Smooth muscle cell (in vitro differentiated cells): ENCODE data around the gene PARP9. TPM values are rescaled to one million over a fixed set of nuclear protein-coding genes. Genes with fewer than 3 reads are reported as not detected.

Experiments used
- DNase-seq: peaks from one replicate; lab custom pipeline; 2025; ENCODE audit not compliant: unreplicated experiment; lab: John Stamatoyannopoulos, UW
- H2AFZ ChIP-seq: fragments of 200-600 bp; sonication (generic); 2 replicates; pipeline ENCODE4 v1.6.0; 2016; ENCODE audit warnings: antibody characterized with exemption, low read depth, mild to moderate bottlenecking
- H3F3A ChIP-seq: fragments of 200-600 bp; sonication (generic); 2 replicates; pipeline ENCODE4 v1.6.0; 2017; ENCODE audit warnings: antibody characterized with exemption, low read depth
- H3K27ac ChIP-seq: fragments of 200-600 bp; sonication (generic); 2 replicates; pipeline ENCODE4 v1.5.1; 2016; ENCODE audit warnings: low read depth, mild to moderate bottlenecking
- H3K27me3 ChIP-seq: fragments of 200-600 bp; sonication (generic); 2 replicates; pipeline ENCODE4 v1.6.1; 2016; ENCODE audit warnings: low read depth, mild to moderate bottlenecking
- H3K36me3 ChIP-seq: fragments of 200-600 bp; sonication (generic); 2 replicates; pipeline ENCODE4 v1.5.1; 2016; ENCODE audit warnings: low read depth
- H3K4me1 ChIP-seq: fragments of 200-600 bp; sonication (generic); 2 replicates; pipeline ENCODE4 v1.5.1; 2016; ENCODE audit warnings: low read depth
- H3K4me2 ChIP-seq: fragments of 200-600 bp; sonication (generic); 2 replicates; pipeline ENCODE4 v1.6.0; 2016; ENCODE audit warnings: mild to moderate bottlenecking
- H3K4me3 ChIP-seq: fragments of 200-600 bp; sonication (generic); 2 replicates; pipeline ENCODE4 v1.5.1; 2016; ENCODE audit warnings: mild to moderate bottlenecking
- H3K79me2 ChIP-seq: fragments of 200-600 bp; sonication (generic); 2 replicates; pipeline ENCODE4 v1.6.0; 2016; ENCODE audit warnings: low read depth, mild to moderate bottlenecking
- H3K9ac ChIP-seq: fragments of 200-600 bp; sonication (generic); 2 replicates; pipeline ENCODE4 v1.6.0; 2016; ENCODE audit warnings: low read depth
- H3K9me3 ChIP-seq: fragments of 200-600 bp; sonication (generic); replicated peaks from 2 replicates; pipeline ENCODE4 v1.5.1; 2016; ENCODE audit warnings: low read depth
- H4K20me1 ChIP-seq: fragments of 200-600 bp; sonication (generic); 2 replicates; pipeline ENCODE4 v1.6.0; 2016; ENCODE audit warnings: low read depth
- WGBS: methylation state at CpG from one replicate; pipeline ENCODE4 v1.1.7; 2016; ENCODE audit warnings: low lambda C conversion rate; 5-methylcytosine and 5-hydroxymethylcytosine counted together
- polyA plus RNA-seq: library from polyadenylated mRNA; unstranded; fragments of >200 nt; fragmentation: Nextera tagmentation; extraction: Ambion mirVana; gene quantifications from 2 replicates; pipeline ENCODE4 v1.2.1, GENCODE V29; 2016
- total RNA-seq: library from RNA; depleted of rRNA; stranded (reverse); fragments of >200 nt; gene quantifications from 2 replicates; pipeline ENCODE4 v1.2.3, GENCODE V29; 2014
- TF ChIP-seq, protein P1 (sequence below): fragments of 200-600 bp; sonication (generic); IDR thresholded peaks from 2 replicates; pipeline ENCODE4 v1.5.1; 2017; ENCODE audit warnings: borderline replicate concordance, mild to moderate bottlenecking, antibody characterized with exemption; ENCODE audit not compliant: insufficient read depth, poor library complexity, severe bottlenecking

PARP9 gene
- total and polyA plus RNA-seq, 2 experiments from 2014 or later = 3.8 to 5.1 TPM

GRCh38 chr3:122608916-122609315 lies 44.8 kb upstream of the PARP9 start:
- Histone ChIP-seq H3K4me3 (no peak overlapping the region), H3F3A (no peaks in the 10 kb centered on the region), H3K27me3 (no peaks in the 10 kb centered on the region), H3K4me1 (no peaks in the 10 kb centered on the region), H3K79me2 (no peaks in the 10 kb centered on the region), H3K9me3 (no peaks in the 10 kb centered on the region), H3K4me2 (no peak overlapping the region), H3K9ac (no peak overlapping the region), H3K36me3 (no peaks in the 10 kb centered on the region), H4K20me1 (no peaks in the 10 kb centered on the region), H3K27ac (no peak overlapping the region), H2AFZ (no peak overlapping the region)
- 97% methylated on average over 1 of the region's 1 CpG for WGBS
- TF ChIP-seq, protein P1, sequence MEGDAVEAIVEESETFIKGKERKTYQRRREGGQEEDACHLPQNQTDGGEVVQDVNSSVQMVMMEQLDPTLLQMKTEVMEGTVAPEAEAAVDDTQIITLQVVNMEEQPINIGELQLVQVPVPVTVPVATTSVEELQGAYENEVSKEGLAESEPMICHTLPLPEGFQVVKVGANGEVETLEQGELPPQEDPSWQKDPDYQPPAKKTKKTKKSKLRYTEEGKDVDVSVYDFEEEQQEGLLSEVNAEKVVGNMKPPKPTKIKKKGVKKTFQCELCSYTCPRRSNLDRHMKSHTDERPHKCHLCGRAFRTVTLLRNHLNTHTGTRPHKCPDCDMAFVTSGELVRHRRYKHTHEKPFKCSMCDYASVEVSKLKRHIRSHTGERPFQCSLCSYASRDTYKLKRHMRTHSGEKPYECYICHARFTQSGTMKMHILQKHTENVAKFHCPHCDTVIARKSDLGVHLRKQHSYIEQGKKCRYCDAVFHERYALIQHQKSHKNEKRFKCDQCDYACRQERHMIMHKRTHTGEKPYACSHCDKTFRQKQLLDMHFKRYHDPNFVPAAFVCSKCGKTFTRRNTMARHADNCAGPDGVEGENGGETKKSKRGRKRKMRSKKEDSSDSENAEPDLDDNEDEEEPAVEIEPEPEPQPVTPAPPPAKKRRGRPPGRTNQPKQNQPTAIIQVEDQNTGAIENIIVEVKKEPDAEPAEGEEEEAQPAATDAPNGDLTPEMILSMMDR = no peak
- no peak for DNase-seq

- H2AFZ ChIP-seq = no peak overlapping the region
- TF ChIP-seq, protein P1 = no peak
- WGBS = 83% methylated on average over 4 of the region's 4 CpGs
Measured at GRCh38 chr3:122606330-122606729, 42.2 kb upstream of the PARP9 start.

GRCh38 chr3:122603056-122603455 lies 39.0 kb upstream of the PARP9 start:
- no peak overlapping the region for H3K27ac ChIP-seq
- H3F3A ChIP-seq = no peaks in the 10 kb centered on the region
- H3K9me3 ChIP-seq = no peaks in the 10 kb centered on the region
- no peak overlapping the region for H3K4me2 ChIP-seq
- no peaks in the 10 kb centered on the region for H3K36me3 ChIP-seq
- no peak for DNase-seq
- H4K20me1 ChIP-seq = no peaks in the 10 kb centered on the region
- TF ChIP-seq, protein P1 = no peak
- no peaks in the 10 kb centered on the region for H3K79me2 ChIP-seq
- no peaks in the 10 kb centered on the region for H3K4me1 ChIP-seq
- no peak overlapping the region for H3K4me3 ChIP-seq
- no peak overlapping the region for H2AFZ ChIP-seq
- WGBS = 85% methylated on average over 2 of the region's 2 CpGs
- H3K9ac ChIP-seq = no peak overlapping the region
- no peaks in the 10 kb centered on the region for H3K27me3 ChIP-seq

More at GRCh38 chr3:122606330-122606729, 42.2 kb upstream of the PARP9 start:
- H3K27ac ChIP-seq = no peak overlapping the region
- DNase-seq = no peak
- H3K9me3 ChIP-seq = no peaks in the 10 kb centered on the region
- no peak overlapping the region for H3K4me2 ChIP-seq
- H4K20me1 ChIP-seq = no peaks in the 10 kb centered on the region
- no peaks in the 10 kb centered on the region for H3K36me3 ChIP-seq
- H3K9ac ChIP-seq = no peak overlapping the region
- no peaks in the 10 kb centered on the region for H3K4me1 ChIP-seq
- no peaks in the 10 kb centered on the region for H3K79me2 ChIP-seq
- H3K27me3 ChIP-seq = no peaks in the 10 kb centered on the region
- H3F3A ChIP-seq = no peaks in the 10 kb centered on the region
- H3K4me3 ChIP-seq = no peak overlapping the region

DNA sequence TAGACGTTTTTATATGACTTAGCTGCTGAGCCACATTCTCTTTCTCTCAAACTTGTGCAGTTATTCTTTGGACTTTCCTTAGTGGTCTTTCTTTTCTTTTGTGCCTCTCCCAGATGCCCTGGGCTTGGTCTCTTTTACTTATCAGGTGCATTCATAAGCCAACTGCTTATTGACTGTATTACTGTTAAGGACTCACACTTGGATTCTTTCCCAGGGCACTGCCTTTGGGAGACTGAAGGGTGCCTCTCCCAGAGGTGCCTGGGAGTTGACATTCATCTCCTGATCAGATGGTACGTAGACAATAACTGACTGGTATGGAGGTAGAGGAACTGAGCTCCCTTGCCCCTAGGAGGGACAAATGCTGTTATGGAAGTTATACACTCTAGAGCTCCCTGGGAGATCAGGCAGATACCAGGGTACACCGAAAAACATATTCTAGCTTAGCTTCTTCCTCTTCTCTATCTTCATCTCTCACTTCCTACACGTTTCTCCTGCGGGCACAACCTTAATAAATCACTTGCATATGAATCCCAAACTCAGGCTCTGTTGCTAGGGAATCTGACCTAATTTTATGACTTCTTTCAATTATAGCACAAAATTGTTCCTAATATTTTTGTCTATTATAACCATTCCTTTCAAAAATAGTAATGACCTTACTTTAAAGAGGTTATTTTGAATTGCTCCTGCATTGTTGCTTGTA lies 38.1 kb upstream of the PARP9 start:
- no peak overlapping the region for H2AFZ ChIP-seq
- H4K20me1 ChIP-seq = no peaks in the 10 kb centered on the region
- no peaks in the 10 kb centered on the region for H3K36me3 ChIP-seq
- WGBS = 84% methylated on average over 5 of the region's 5 CpGs
- H3K4me3 ChIP-seq = no peak overlapping the region
- H3K27me3 ChIP-seq = no peaks in the 10 kb centered on the region
- H3K9me3 ChIP-seq = no peaks in the 10 kb centered on the region
- TF ChIP-seq, protein P1 = no peak
- H3K4me2 ChIP-seq = no peak overlapping the region
- no peaks in the 10 kb centered on the region for H3F3A ChIP-seq
- H3K27ac ChIP-seq = no peak overlapping the region
- no peak overlapping the region for H3K9ac ChIP-seq
- H3K79me2 ChIP-seq = no peaks in the 10 kb centered on the region
- DNase-seq = no peak
- no peaks in the 10 kb centered on the region for H3K4me1 ChIP-seq
